H1 (cell line): ENCODE results near the gene GRAP. TPM values are rescaled to one million over a fixed set of nuclear protein-coding genes. Genes with fewer than 3 reads are reported as not detected.

Source experiments
- BRCA1 ChIP-seq: IDR thresholded peaks from 2 replicates; pipeline ENCODE4 v1.6.1; 2012; ENCODE audit warnings: low read depth, low read length, improper control_type of control experiment
- EZH2 ChIP-seq: fragments of 200-600 bp; sonication (generic); IDR thresholded peaks from 2 replicates; pipeline ENCODE4 v1.7.1; 2012; ENCODE audit warnings: low read depth, mild to moderate bottlenecking, moderate library complexity, low read length, inconsistent platforms; ENCODE audit not compliant: severe bottlenecking
- polyA plus RNA-seq, 7 experiments: library from polyadenylated mRNA; depleted of rRNA in 3 of 7; stranded (reverse) in 5 of 7; unstranded in 2 of 7; fragments of >200 nt in 5 of 7; fragments of 200-250 nt in 2 of 7; gene quantifications; 1 replicate in 5 of 7; 2 replicates in 1 of 7; 4 replicates in 1 of 7; pipeline versions ENCODE4 v1.2.1 to v1.2.3, GENCODE V29; 2011 to 2013; ENCODE audit warnings: missing spikeins in 2 of 7, mixed read lengths in 2 of 7
- total RNA-seq: library from RNA; stranded (reverse); fragmentation: NEBNext Ultra II Directional; extraction: Animal tissue kit (Norgen Biotek cat#: 25700); gene quantifications from 2 replicates; pipeline ENCODE4 v1.2.1, GENCODE V29; 2021
- TF ChIP-seq, protein P1 (sequence below): IDR thresholded peaks from 2 replicates; pipeline ENCODE4 v1.6.1; 2011; ENCODE audit warnings: low read length, improper control_type of control experiment

The GRAP gene
- total and polyA plus RNA-seq, 2 of the 8 experiments (the other 6 are each of a cell fraction or from before 2014, with no cell fraction given) = 0.18 to 0.24 TPM

- TF ChIP-seq BRCA1 (no peak), EZH2 (no peak)
- TF ChIP-seq, protein P1, sequence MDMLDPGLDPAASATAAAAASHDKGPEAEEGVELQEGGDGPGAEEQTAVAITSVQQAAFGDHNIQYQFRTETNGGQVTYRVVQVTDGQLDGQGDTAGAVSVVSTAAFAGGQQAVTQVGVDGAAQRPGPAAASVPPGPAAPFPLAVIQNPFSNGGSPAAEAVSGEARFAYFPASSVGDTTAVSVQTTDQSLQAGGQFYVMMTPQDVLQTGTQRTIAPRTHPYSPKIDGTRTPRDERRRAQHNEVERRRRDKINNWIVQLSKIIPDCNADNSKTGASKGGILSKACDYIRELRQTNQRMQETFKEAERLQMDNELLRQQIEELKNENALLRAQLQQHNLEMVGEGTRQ = no peak
Observed at GRCh38 chr17:18977021-18977420, 69.7 kb downstream of the GRAP start (continued).
